Ishikawa (cell line): Measurements from ENCODE around the gene CPNE4.

Experiments used
- CEBPB ChIP-seq: IDR thresholded peaks from 2 replicates; pipeline ENCODE4 v1.6.1; 2012
- CREB1 ChIP-seq: IDR thresholded peaks from 2 replicates; pipeline ENCODE4 v1.6.1; 2012; ENCODE audit warnings: low read depth
- EGR1 ChIP-seq: IDR thresholded peaks from 2 replicates; pipeline ENCODE4 v1.6.1; 2012
- EP300 ChIP-seq: IDR thresholded peaks from 2 replicates; pipeline ENCODE4 v1.6.1; 2012; ENCODE audit warnings: borderline replicate concordance
- FOXM1 ChIP-seq: IDR thresholded peaks from 2 replicates; pipeline ENCODE4 v1.6.1; 2012; ENCODE audit warnings: low read depth, borderline replicate concordance
- MAX ChIP-seq: IDR thresholded peaks from 2 replicates; pipeline ENCODE4 v1.6.1; 2012
- NFIC ChIP-seq: IDR thresholded peaks from 2 replicates; pipeline ENCODE4 v1.6.1; 2012
- RAD21 ChIP-seq: IDR thresholded peaks from 2 replicates; pipeline ENCODE4 v1.6.1; 2012; ENCODE audit warnings: low read depth
- REST ChIP-seq: IDR thresholded peaks from 2 replicates; pipeline ENCODE4 v1.6.1; 2012; ENCODE audit warnings: low read depth, mild to moderate bottlenecking
- TAF1 ChIP-seq: IDR thresholded peaks from 2 replicates; pipeline ENCODE4 v1.6.1; 2012; ENCODE audit warnings: low read depth, mild to moderate bottlenecking
- TCF12 ChIP-seq: IDR thresholded peaks from 2 replicates; pipeline ENCODE4 v1.6.1; 2012; ENCODE audit warnings: low read depth
- TEAD4 ChIP-seq: IDR thresholded peaks from 2 replicates; pipeline ENCODE4 v1.6.1; 2012
- USF1 ChIP-seq: IDR thresholded peaks from 2 replicates; pipeline ENCODE4 v1.6.1; 2012
- YY1 ChIP-seq: IDR thresholded peaks from 2 replicates; pipeline ENCODE4 v1.6.1; 2012; ENCODE audit warnings: low read depth
- ZBTB7A ChIP-seq: IDR thresholded peaks from 2 replicates; pipeline ENCODE4 v1.6.1; 2012; ENCODE audit warnings: low read depth

CPNE4 gene

GRCh38 chr3:131725414-131725813 is 309.4 kb downstream of the CPNE4 start:
- TF ChIP-seq TCF12 (no peak), CEBPB (no peak), MAX (no peak), FOXM1 (no peak), EGR1 (no peak), EP300 (no peak), RAD21 (no peak), USF1 (no peak)

GRCh38 chr3:131723343-131723742 is 311.5 kb downstream of the CPNE4 start:
- TF ChIP-seq EP300 (no peak), TAF1 (no peak), YY1 (no peak), MAX (no peak), EGR1 (no peak), NFIC (no peak), CEBPB (no peak), RAD21 (no peak), FOXM1 (no peak), USF1 (no peak), CREB1 (no peak), ZBTB7A (no peak), TCF12 (no peak), REST (no peak), TEAD4 (no peak)

- TF ChIP-seq FOXM1 (no peak), REST (no peak), MAX (no peak), ZBTB7A (no peak), CREB1 (no peak), TAF1 (no peak), USF1 (no peak), TCF12 (no peak), TEAD4 (no peak), RAD21 (no peak), EP300 (no peak), NFIC (no peak), YY1 (no peak), EGR1 (no peak), CEBPB (no peak)
Measured at GRCh38 chr3:131717493-131717892, 317.3 kb downstream of the CPNE4 start.

- no peak for TF ChIP-seq TEAD4
- no peak for TF ChIP-seq EP300
- no peak for TF ChIP-seq CREB1
- no peak for TF ChIP-seq RAD21
- TF ChIP-seq CEBPB, result no peak
- no peak for TF ChIP-seq MAX
- no peak for TF ChIP-seq TCF12
- no peak for TF ChIP-seq FOXM1
- TF ChIP-seq EGR1, result no peak
- no peak for TF ChIP-seq TAF1
- TF ChIP-seq ZBTB7A, result no peak
- TF ChIP-seq REST, result no peak
- TF ChIP-seq NFIC, result no peak
- TF ChIP-seq YY1, result no peak
- TF ChIP-seq USF1, result no peak
Measured at GRCh38 chr3:131716943-131717342, 317.9 kb downstream of the CPNE4 start.
